Measurements from ENCODE around the gene PTPN5.

DNA sequence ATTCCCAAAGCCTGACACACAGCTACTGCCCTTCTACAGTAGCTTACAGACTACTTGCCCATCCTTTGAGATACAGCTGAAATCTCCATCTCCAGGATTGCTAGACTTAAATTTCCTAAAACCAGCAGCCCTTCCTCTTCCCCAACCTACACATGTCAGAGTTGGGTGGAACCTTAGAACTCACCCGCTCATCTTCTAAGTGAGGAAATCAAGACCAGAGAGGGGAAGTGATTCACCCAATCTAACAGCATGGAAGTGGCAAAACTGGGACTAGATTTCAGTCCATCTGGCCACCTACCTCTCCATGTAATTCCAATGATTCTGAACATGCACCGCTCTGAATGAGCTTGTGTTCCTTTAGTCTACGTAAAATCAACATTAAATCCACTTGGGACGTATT is 94.0 kb downstream of the PTPN5 start:
- TF ChIP-seq POLR2A (IDR thresholded peaks at IDR 0.05) (no peak), EP300 (IDR thresholded peaks at IDR 0.05) (no peak), POLR2AphosphoS5 (IDR thresholded peaks at IDR 0.05) (no peak)
- TF ChIP-seq, protein P1, sequence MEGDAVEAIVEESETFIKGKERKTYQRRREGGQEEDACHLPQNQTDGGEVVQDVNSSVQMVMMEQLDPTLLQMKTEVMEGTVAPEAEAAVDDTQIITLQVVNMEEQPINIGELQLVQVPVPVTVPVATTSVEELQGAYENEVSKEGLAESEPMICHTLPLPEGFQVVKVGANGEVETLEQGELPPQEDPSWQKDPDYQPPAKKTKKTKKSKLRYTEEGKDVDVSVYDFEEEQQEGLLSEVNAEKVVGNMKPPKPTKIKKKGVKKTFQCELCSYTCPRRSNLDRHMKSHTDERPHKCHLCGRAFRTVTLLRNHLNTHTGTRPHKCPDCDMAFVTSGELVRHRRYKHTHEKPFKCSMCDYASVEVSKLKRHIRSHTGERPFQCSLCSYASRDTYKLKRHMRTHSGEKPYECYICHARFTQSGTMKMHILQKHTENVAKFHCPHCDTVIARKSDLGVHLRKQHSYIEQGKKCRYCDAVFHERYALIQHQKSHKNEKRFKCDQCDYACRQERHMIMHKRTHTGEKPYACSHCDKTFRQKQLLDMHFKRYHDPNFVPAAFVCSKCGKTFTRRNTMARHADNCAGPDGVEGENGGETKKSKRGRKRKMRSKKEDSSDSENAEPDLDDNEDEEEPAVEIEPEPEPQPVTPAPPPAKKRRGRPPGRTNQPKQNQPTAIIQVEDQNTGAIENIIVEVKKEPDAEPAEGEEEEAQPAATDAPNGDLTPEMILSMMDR (IDR thresholded peaks at IDR 0.05): no peak

Measured in sigmoid colon (tissue), 4 donors.